PC-9 (cell line): ENCODE measurements around the gene FBXL17. TPM values are rescaled to one million over a fixed set of nuclear protein-coding genes. Genes with fewer than 3 reads are reported as not detected.

Experiments
- BruUV-seq: library from RNA; stranded (reverse); fragments of 400-500 nt; replicated peaks from 2 replicates; lab custom pipeline; 2021; lab: Mats Ljungman, UMichigan
- CTCF ChIA-PET: fragments of 300-600 bp; sonication (Branson Sonifier 250); formaldehyde crosslinking; loops from one replicate; lab custom pipeline; 2022; ENCODE audit warnings: antibody characterized with exemption; lab: Charles Lee
- POLR2A ChIA-PET: fragments of 300-600 bp; sonication (Branson Sonifier 250); formaldehyde crosslinking; loops from one replicate; lab custom pipeline; 2022; ENCODE audit warnings: antibody characterized with exemption; ENCODE audit not compliant: unreplicated experiment; lab: Charles Lee
- DNase-seq, 2 experiments: peaks; one replicate each; pipeline versions ENCODE4 v3.0.0 to v3.0.0-alpha.2; 2015 to 2022; ENCODE audit warnings: mixed read lengths in 1 of 2
- H2AFZ ChIP-seq: fragments of 200-600 bp; sonication (generic); 2 replicates; pipeline ENCODE4 v1.8.1; 2017; ENCODE audit warnings: antibody characterized with exemption
- H3F3A ChIP-seq: fragments of 200-600 bp; sonication (generic); 2 replicates; pipeline ENCODE4 v1.8.1; 2017; ENCODE audit warnings: antibody characterized with exemption, mild to moderate bottlenecking, low read depth; ENCODE audit not compliant: insufficient read depth
- H3K27ac ChIP-seq: fragments of 200-600 bp; sonication (generic); 2 replicates; pipeline ENCODE4 v1.6.1; 2016; ENCODE audit warnings: mixed run types
- H3K27me3 ChIP-seq: fragments of 200-600 bp; sonication (generic); 2 replicates; pipeline ENCODE4 v1.6.1; 2016; ENCODE audit warnings: low read depth, mixed run types; ENCODE audit not compliant: insufficient read depth
- H3K36me3 ChIP-seq: fragments of 200-600 bp; sonication (generic); 2 replicates; pipeline ENCODE4 v1.6.1; 2016; ENCODE audit warnings: low read depth, mixed run types
- H3K4me1 ChIP-seq: fragments of 200-600 bp; sonication (generic); replicated peaks from 2 replicates; pipeline ENCODE4 v1.6.1; 2016; ENCODE audit warnings: mixed run types; ENCODE audit not compliant: insufficient read depth
- H3K4me2 ChIP-seq: fragments of 200-600 bp; sonication (generic); 2 replicates; pipeline ENCODE4 v1.6.1; 2017; ENCODE audit warnings: mixed run types
- H3K4me3 ChIP-seq: fragments of 200-600 bp; sonication (generic); 2 replicates; pipeline ENCODE4 v1.6.1; 2016; ENCODE audit warnings: mixed run types
- H3K79me2 ChIP-seq: fragments of 200-600 bp; sonication (generic); 2 replicates; pipeline ENCODE4 v1.6.1; 2017; ENCODE audit warnings: low read depth, mixed run types
- H3K9me2 ChIP-seq: fragments of 200-600 bp; sonication (generic); 2 replicates; pipeline ENCODE4 v1.8.1; 2017; ENCODE audit warnings: mild to moderate bottlenecking; ENCODE audit not compliant: insufficient read depth
- H3K9me3 ChIP-seq: fragments of 200-600 bp; sonication (generic); 2 replicates; pipeline ENCODE4 v1.8.1; 2016; ENCODE audit warnings: low read depth; ENCODE audit not compliant: insufficient read depth
- H4K20me1 ChIP-seq: fragments of 200-600 bp; sonication (generic); 2 replicates; pipeline ENCODE4 v1.8.1; 2017; ENCODE audit not compliant: insufficient read depth
- EZH2 ChIP-seq: fragments of 200-600 bp; sonication (generic); IDR thresholded peaks from 2 replicates; pipeline ENCODE4 v1.8.0; 2017; ENCODE audit warnings: antibody characterized with exemption, low read depth
- intact Hi-C: fragments of 100-400 bp; cut with micrococcal nuclease; formaldehyde crosslinking; loops from one replicate; pipeline ENCODE4 v1.10.0; 2022; ENCODE audit not compliant: unreplicated experiment
- total RNA-seq: library from RNA; stranded (reverse); gene quantifications from 2 replicates; pipeline ENCODE4 v1.2.3, GENCODE V29; 2021
- TF ChIP-seq, protein P1 (sequence below): fragments of 200-600 bp; sonication (generic); conservative IDR thresholded peaks from 2 replicates; pipeline ENCODE4 v1.6.1; 2017; ENCODE audit warnings: mixed run types, antibody characterized with exemption, mild to moderate bottlenecking, moderate library complexity

Gene FBXL17
- total RNA-seq, 1 experiment from 2014 or later: 19.5 TPM

- no peak overlapping the region for H3K4me2 ChIP-seq
- H3K9me3 ChIP-seq: no peaks in the 10 kb centered on the region
- no peaks in the 10 kb centered on the region for H3K36me3 ChIP-seq
- no peaks in the 10 kb centered on the region for H3K79me2 ChIP-seq
- no peak overlapping the region for H2AFZ ChIP-seq
- CTCF ChIA-PET: no interaction called here
- no peak for TF ChIP-seq EZH2
- TF ChIP-seq, protein P1, sequence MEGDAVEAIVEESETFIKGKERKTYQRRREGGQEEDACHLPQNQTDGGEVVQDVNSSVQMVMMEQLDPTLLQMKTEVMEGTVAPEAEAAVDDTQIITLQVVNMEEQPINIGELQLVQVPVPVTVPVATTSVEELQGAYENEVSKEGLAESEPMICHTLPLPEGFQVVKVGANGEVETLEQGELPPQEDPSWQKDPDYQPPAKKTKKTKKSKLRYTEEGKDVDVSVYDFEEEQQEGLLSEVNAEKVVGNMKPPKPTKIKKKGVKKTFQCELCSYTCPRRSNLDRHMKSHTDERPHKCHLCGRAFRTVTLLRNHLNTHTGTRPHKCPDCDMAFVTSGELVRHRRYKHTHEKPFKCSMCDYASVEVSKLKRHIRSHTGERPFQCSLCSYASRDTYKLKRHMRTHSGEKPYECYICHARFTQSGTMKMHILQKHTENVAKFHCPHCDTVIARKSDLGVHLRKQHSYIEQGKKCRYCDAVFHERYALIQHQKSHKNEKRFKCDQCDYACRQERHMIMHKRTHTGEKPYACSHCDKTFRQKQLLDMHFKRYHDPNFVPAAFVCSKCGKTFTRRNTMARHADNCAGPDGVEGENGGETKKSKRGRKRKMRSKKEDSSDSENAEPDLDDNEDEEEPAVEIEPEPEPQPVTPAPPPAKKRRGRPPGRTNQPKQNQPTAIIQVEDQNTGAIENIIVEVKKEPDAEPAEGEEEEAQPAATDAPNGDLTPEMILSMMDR: no peak
- H3K4me3 ChIP-seq: no peak overlapping the region
- H3K9me2 ChIP-seq: no peaks in the 10 kb centered on the region
- no peak overlapping the region for H3K27ac ChIP-seq
- no peaks in the 10 kb centered on the region for H3F3A ChIP-seq
- H4K20me1 ChIP-seq: no peaks in the 10 kb centered on the region; the same call in 1 of the 2 replicates
- intact Hi-C loops: no loop called here
- H3K27me3 ChIP-seq: no peaks in the 10 kb centered on the region
- no peaks in the 10 kb centered on the region for H3K4me1 ChIP-seq
- BruUV-seq: no TSS peak
- POLR2A ChIA-PET: no interaction called here
- DNase-seq: no peak
Observed at GRCh38 chr5:108206707-108207106, 175.2 kb downstream of the FBXL17 start.

DNA sequence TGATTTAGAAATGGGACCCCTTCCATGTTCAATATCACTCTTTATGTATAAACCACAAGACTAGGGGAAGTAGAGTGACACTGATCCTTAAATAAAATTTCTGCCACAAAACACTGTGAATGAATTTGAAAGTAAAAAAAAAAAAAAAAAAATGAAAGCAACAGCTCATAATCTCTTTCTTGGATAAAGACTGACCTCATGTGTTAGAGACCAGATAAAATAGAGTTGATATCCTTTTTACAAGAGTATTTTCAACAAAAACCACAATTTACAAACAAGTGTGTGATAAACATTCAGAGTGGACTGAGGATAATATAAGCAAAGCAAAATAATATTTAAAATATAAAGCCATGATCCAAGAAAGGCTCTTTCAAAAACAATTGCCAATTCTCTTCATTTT, 180.2 kb downstream of the FBXL17 start:
- H3K4me1 ChIP-seq: no peaks in the 10 kb centered on the region
- ChIA-PET POLR2A (no interaction called here), CTCF (no interaction called here)
- no peaks in the 10 kb centered on the region; the same call in 1 of the 2 replicates for H3K9me2 ChIP-seq
- intact Hi-C loops: no loop called here
- no peaks in the 10 kb centered on the region for H3K36me3 ChIP-seq
- H3K27ac ChIP-seq: no peak overlapping the region
- no peak for TF ChIP-seq EZH2
- TF ChIP-seq, protein P1: no peak
- no peaks in the 10 kb centered on the region; the same call in 1 of the 2 replicates for H4K20me1 ChIP-seq
- BruUV-seq: no TSS peak
- DNase-seq: no peak
- H3K27me3 ChIP-seq: no peaks in the 10 kb centered on the region
- no peaks in the 10 kb centered on the region for H3K79me2 ChIP-seq
- no peak overlapping the region for H2AFZ ChIP-seq
- H3K4me2 ChIP-seq: no peak overlapping the region
- H3K9me3 ChIP-seq: no peaks in the 10 kb centered on the region
- no peak overlapping the region for H3K4me3 ChIP-seq
- no peaks in the 10 kb centered on the region for H3F3A ChIP-seq

DNA sequence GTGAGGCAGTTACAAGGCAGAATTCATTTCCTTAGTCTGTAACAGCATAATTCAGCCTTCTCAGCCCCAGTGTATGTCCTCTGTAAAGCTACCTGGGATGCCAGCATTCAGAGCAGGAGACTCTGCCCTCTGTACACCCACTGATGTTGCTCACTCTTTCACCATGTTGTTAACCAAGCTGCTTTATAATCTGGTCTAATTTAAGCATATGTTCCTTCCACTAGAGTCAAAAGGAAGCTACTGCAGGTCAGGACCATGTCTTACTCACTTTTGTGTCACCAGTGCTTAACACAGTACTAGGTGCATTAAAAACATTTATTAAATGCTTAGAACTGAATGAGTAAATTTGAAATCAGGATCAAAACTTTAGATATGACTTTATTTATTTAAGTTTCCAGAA, 185.6 kb downstream of the FBXL17 start:
- H3K9me3 ChIP-seq: no peaks in the 10 kb centered on the region
- no peaks in the 10 kb centered on the region; the same call in 1 of the 2 replicates for H3K9me2 ChIP-seq
- no peaks in the 10 kb centered on the region for H3F3A ChIP-seq
- H3K4me1 ChIP-seq: no peaks in the 10 kb centered on the region
- H3K79me2 ChIP-seq: no peaks in the 10 kb centered on the region
- BruUV-seq: no TSS peak
- H3K4me2 ChIP-seq: no peak overlapping the region
- H3K27ac ChIP-seq: no peak overlapping the region
- H4K20me1 ChIP-seq: no peaks in the 10 kb centered on the region
- no peaks in the 10 kb centered on the region for H3K27me3 ChIP-seq
- POLR2A ChIA-PET: no interaction called here
- no peak overlapping the region for H2AFZ ChIP-seq
- no peak overlapping the region for H3K4me3 ChIP-seq
- CTCF ChIA-PET: no interaction called here
- intact Hi-C loops: no loop called here
- TF ChIP-seq, protein P1: no peak
- TF ChIP-seq EZH2: no peak
- H3K36me3 ChIP-seq: no peaks in the 10 kb centered on the region
- DNase-seq: no peak
